Measurements from ENCODE around the gene NIPAL3.
"Not testable (repeated sequence)": the region's sequence is repeated elsewhere in the genome, so short reads cannot be mapped to it uniquely, and the experiment has no call there.

NIPAL3 gene

GRCh38 chr1:24459551-24460266 is 44.1 kb downstream of the NIPAL3 start:
- no peak for DNase-seq (ENCODE audit: low spot score)

DNA sequence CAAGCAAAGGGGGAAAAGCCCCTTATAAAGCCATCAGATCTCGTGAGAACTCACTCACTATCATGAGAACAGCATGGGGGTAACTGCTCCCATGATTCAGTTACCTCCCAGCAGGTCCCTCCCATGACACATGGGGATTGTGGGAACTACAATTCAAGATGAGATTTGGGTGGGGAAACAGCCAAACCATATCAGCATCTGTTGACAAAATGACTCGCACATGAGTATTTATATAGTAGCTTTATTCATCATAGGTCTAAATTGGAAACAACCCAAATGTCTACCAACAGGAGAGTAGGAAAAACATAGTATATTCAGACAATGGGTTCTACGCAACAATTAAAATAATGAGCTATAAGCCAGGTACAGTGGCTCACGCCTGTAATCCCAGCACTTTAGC is 46.5 kb downstream of the NIPAL3 start:
- DNase-seq (ENCODE audit: low spot score) = not testable (repeated sequence)

GRCh38 chr1:24463776-24464735 is 48.5 kb downstream of the NIPAL3 start:
- DNase-seq (ENCODE audit: low spot score) = no peak

DNA sequence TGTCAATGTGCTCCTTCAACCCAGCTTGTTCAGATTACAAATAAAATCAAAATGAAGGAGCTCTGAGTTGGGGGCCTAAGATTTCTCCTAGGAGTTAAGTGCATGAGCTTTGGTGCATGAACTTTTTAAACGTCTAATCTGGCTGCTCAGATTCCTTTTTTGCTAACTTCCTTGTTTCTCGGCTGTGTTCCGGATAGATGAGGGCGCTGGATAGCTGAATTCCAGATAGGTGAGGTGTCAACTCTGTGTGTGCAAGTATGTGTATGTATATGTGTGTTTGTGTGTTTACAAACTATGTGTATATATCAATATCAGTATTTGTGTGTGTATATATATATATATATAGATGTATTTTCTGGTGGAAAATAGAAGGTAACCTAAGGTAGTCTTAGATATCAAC is 49.5 kb downstream of the NIPAL3 start:
- no peak for DNase-seq (ENCODE audit: low spot score)

GRCh38 chr1:24465638-24466037 is 50.0 kb downstream of the NIPAL3 start:
- no peak for DNase-seq (ENCODE audit: low spot score)

- DNase-seq (ENCODE audit: low spot score) = no peak
Measured at GRCh38 chr1:24468685-24469316, 53.2 kb downstream of the NIPAL3 start.

DNA sequence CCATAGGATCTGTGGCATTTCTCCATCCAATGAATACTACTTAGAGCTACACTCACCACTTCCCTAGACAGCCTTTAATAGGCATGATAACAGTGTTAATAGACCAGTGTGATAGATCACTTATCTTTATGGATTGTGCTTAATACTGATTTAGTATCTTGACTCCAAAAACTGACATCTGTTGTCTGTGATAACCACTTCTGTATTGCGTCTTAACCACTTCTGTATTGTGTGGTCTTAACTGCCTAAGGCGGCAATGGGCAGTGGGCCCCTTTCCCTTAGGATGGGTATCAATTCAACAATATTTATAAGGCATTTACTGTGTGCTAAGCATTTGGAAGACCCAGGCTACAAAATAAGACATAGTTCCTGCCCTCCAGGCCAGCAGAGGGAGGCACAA is 55.0 kb downstream of the NIPAL3 start:
- DNase-seq (ENCODE audit: low spot score) = no peak

DNA sequence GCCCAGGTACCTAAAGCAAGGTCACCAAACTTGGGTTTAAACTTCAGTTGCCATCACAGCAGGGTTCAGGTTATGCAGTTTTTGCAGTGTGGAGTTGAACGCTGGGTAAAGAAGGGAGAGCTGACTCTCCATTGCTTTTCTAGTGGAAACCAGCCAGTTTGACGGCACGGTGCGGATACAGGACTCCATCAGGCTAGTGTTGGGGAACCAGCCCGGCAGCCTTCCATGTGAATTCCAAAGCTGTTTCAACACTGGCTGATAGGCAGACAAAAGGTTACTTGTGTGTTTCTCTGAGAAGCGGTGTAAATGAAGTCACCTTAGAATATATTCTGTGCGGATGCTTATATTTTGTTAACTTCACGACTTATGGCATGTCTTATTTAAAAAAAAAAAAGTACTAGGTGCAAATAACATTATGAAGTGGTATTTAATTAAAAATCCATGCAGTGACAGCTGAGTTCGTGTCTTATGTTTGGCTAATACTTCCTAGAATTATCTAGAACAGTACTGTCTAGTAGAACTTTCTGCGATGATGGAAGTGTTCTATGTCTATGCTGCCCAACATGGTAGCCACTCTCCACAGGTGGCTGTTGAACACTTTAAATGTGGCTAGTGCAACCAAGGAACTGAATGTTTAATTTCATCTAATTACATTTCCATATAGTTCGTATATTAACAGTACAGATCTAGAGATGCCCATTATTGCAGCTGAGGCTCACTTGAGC is 57.1 kb downstream of the NIPAL3 start:
- DNase-seq (ENCODE audit: low spot score) = no peak

DNA sequence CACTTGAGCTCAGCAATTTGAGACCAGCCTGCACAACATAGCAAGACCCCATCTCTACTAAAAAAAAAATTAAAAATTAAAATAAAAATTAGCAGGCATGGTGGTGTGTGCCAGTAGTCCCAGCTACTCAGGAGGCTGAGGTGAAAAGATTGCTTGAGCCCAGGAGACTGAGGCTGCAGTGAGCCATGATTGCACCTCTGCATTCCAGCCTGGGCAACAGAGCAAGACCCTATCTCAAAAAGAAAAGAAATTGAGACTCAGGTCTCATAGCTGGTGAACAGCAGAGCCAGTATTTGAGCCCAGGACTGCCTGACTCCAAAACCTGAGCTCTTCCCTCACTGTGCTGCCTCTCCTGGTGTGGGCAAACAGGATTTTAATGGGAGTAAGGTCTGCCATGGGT is 58.6 kb downstream of the NIPAL3 start:
- no peak for DNase-seq (ENCODE audit: low spot score)

GRCh38 chr1:24475700-24476099 is 60.1 kb downstream of the NIPAL3 start:
- no peak for DNase-seq (ENCODE audit: low spot score)

- no peak for DNase-seq (ENCODE audit: low spot score)
Measured at GRCh38 chr1:24476571-24476970, 61.0 kb downstream of the NIPAL3 start.

- DNase-seq (ENCODE audit: low spot score) = no peak
Measured at GRCh38 chr1:24477309-24477708, 61.7 kb downstream of the NIPAL3 start.

- DNase-seq (ENCODE audit: low spot score) = peak; percentile 38
Measured at GRCh38 chr1:24481101-24481500, 65.5 kb downstream of the NIPAL3 start.

DNA sequence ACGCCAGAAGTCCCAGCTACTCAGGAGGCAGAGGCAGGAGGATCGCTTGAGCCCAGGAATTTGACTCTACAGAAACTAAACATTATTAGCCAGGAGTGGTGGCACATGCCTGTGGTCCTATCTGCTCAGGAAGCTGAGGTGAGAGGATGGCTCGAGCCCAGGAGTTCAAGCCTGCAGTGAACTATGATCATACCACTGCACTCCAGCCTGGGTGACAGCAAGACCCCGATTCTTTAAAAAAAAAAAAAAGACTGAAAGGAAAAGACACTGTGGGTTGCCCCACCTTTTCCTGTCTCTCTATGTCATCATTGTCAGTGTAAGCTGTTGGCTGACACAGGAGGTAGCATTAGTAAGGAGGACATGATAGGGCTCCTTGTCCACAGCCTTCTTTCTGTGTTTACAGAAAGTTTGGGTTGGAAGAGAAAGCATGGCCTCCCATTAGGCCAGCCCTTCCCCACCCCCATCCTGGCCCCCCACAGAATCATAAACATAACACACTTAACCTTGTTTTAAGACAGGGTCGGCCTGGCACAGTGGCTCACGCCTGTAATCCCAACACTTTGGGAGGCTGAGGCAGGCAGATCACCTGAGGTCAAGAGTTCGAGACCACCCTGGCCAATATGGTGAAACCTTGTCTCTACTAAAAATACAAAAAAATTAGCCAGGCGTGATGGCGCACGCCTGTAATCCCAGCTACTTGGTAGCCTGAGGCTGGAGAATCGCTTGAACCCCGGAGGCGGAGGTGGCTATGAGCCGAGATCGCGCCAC is 66.4 kb downstream of the NIPAL3 start:
- no peak for DNase-seq (ENCODE audit: low spot score)

DNA sequence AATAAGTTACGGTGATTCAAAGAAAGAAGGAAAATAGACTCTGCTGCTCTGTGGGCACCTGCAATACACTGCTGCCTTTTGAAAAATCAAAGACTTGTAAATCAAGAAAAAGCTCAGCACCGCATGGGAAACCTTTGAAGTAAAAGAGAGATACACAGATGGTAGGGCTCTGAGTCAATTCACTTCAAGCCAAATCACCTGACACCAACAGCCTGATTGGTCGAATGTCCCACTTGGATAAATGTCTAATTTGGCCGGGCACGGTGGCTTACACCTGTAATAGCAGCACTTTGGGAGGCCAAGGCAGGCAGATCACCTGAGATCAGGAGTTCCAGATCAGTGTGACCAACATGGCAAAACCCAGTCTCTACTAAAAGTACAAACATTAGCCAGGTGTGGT is 67.8 kb downstream of the NIPAL3 start:
- no peak for DNase-seq (ENCODE audit: low spot score)

DNA sequence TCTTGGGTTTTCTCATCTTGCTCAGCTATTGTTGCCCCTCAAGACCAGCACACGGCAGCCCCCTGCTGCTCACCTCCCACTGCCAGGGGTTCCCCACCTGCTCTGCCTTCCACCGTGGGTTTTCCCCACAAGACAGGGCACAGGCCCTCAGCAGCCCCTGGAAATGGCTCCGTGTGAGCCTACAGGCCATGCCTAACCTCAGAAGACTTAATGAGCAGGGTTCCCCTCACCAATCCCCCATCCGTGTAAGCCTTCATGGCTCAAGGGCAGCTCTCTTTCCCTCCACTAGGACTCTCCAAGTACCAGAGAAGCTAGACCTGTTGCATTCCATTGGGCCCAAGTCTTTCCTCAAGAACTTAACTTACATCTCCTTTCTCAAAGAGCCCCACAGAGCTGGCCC is 68.6 kb downstream of the NIPAL3 start:
- no peak for DNase-seq (ENCODE audit: low spot score)

DNA sequence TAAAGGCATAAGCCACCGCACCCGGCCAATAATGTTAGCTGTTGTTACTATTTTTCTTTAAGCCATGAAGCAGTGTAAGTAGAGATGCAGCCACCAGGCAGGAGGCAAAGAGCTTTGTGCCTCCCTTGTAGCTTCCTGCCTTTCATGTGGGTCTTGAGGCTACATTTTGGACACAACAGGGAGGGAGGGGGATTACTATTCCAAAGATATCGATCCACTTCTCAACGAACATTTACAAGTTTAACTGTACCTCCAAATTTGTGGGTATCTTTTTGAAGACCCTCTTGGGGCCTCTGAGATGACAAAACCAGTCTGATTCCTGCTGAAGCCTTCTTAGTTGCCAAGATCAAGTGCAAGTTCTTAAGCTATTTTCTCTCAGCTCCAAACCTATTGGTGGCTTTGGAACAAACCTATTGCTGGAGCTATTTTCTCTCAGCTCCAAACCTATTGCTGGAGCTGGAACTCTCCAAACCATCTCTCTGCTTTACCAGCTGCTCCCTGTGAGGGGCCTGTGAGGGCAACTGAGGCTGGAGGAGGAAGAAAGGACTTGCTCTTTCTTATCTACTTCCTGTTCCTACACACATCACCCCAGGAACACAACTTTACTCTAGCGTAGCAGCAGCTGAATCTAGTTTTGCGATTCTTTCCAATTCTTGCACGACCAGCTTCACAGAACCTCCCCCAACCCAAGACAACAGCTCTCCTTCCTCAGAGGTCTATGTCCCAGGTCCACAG is 70.9 kb downstream of the NIPAL3 start:
- no peak for DNase-seq (ENCODE audit: low spot score)

DNA sequence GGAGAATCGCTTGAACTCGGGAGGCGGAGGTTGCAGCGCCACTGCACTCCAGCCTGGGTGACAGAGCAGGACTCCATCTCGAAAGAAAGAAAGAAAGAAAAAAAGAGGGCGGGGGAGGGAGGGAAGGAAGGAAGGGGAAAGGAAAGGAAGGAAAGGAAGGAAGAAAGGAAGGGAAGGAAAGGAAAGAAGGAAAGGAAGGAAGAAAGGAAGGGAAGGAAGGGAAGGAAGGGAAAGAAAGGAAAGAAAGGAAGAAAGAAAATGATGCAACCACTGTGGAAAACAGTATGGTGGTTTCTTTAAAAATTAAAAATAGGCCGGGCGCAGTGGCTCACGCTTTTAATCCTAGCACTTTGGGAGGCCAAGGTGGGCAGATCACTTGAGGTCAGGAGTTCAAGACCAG is 71.9 kb downstream of the NIPAL3 start:
- DNase-seq (ENCODE audit: low spot score) = no peak

DNA sequence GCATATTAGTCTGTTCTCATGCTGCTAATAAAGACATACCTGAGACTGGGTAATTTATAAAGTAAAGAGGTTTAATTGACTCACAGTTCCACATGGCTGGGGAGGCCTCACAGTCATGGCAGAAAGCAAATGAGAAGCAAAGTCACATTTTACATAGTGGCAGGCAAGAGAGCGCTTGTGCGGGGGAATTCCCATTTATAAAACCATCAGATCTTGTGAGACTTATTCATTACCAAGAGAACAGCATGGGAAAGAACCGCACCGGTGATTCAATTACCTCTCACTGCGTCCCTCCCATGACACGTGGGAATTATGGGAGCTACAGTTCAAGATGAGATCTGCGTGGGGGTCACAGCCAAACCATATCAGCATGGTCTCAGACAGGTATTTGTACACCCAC is 72.6 kb downstream of the NIPAL3 start:
- not testable (repeated sequence) for DNase-seq (ENCODE audit: low spot score)

DNA sequence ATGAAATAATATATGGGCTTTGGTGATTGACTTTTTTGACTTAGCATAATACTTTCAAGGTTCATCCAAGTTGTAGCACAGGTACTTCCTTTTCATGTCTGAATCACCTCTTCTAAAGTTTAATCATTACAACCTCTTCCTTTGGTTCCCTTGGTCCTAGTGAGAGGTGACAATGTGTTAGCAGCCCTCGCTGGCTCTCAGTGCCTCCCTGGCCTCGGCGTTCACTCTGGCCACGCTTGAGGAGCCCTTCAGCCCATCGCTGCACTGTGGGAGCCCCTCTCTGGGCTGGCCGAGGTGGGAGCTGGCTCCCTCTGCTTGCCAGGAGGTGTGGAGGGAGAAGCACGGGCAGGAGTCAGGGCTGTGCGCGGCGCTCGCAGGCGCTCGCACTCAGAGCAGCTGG is 74.1 kb downstream of the NIPAL3 start:
- no peak for DNase-seq (ENCODE audit: low spot score)

Data from COLO829 (cell line).